Stromal cell of bone marrow (primary cell): Measurements from ENCODE around the gene WDR46.
A peak's percentile ranks its signal among the peaks of the same experiment; 100 is the strongest.

Source experiments
- DNase-seq: peaks from one replicate; pipeline ENCODE4 v3.0.0-alpha.2; 2012; ENCODE audit warnings: low read depth

The WDR46 gene

GRCh38 chr6:33288921-33289783 lies at the start of gene WDR46, which contains the start of gene PFDN6:
Gene WDR46, minus strand, starts transcription at chr6:33289239. Its CDS starts 69 bp downstream, at chr6:33289170.
Gene PFDN6, plus strand, starts transcription at chr6:33289601. Its CDS starts 256 bp downstream, at chr6:33289857.
- peak; percentile 87 for DNase-seq

GRCh38 chr6:33336495-33336894 lies 47.5 kb upstream of the WDR46 start:
- no peak for DNase-seq

- DNase-seq: no peak
Observed at GRCh38 chr6:33335916-33336315, 46.9 kb upstream of the WDR46 start.

GRCh38 chr6:33333666-33334065 lies 44.6 kb upstream of the WDR46 start:
- DNase-seq: no peak

GRCh38 chr6:33330736-33331135 lies 41.7 kb upstream of the WDR46 start:
- no peak for DNase-seq

- no peak for DNase-seq
Observed at GRCh38 chr6:33329058-33329457, 40.0 kb upstream of the WDR46 start.

GRCh38 chr6:33324125-33324524 lies 35.1 kb upstream of the WDR46 start:
- no peak for DNase-seq

- DNase-seq: no peak
Observed at GRCh38 chr6:33323623-33323948, 34.5 kb upstream of the WDR46 start.

- DNase-seq: no peak
Observed at GRCh38 chr6:33321227-33321626, 32.2 kb upstream of the WDR46 start.

- DNase-seq: peak; percentile 77
Observed at GRCh38 chr6:33320315-33321181, 31.5 kb upstream of the WDR46 start.

GRCh38 chr6:33319939-33320314 lies 30.9 kb upstream of the WDR46 start:
- DNase-seq: no peak

GRCh38 chr6:33318426-33319073 lies 29.5 kb upstream of the WDR46 start:
- DNase-seq: no peak

- DNase-seq: peak; percentile 100
Observed at GRCh38 chr6:33317669-33318425, 28.8 kb upstream of the WDR46 start, which contains the start of gene ZBTB22. Gene ZBTB22, minus strand, starts transcription at chr6:33317744. Its CDS starts 828 bp downstream, at chr6:33316916.

GRCh38 chr6:33317419-33317668 lies 28.3 kb upstream of the WDR46 start:
- DNase-seq: no peak

GRCh38 chr6:33316603-33317418 lies 27.8 kb upstream of the WDR46 start:
- DNase-seq: no peak

GRCh38 chr6:33315793-33316602 lies 27.0 kb upstream of the WDR46 start:
- no peak for DNase-seq

- DNase-seq: no peak
Observed at GRCh38 chr6:33314943-33315792, 26.1 kb upstream of the WDR46 start.

GRCh38 chr6:33314515-33314942 lies 25.5 kb upstream of the WDR46 start:
- peak; percentile 74 for DNase-seq
